T follicular helper cell (primary cell): ENCODE data around the gene MUC4.
"Not testable (repeated sequence)": the region's sequence is repeated elsewhere in the genome, so short reads cannot be mapped to it uniquely, and the experiment has no call there.

ENCODE experiments used
- DNase-seq: peaks from one replicate; pipeline ENCODE4 v3.0.0-alpha.2; 2020; ENCODE audit warnings: low read depth

Gene MUC4

GRCh38 chr3:195788711-195789581 is 22.8 kb downstream of the MUC4 start:
- no peak for DNase-seq

- not testable (repeated sequence) for DNase-seq
Measured at GRCh38 chr3:195785781-195786405, 25.8 kb downstream of the MUC4 start.

GRCh38 chr3:195784031-195784430 is 27.7 kb downstream of the MUC4 start:
- not testable (repeated sequence) for DNase-seq

GRCh38 chr3:195781236-195781635 is 30.5 kb downstream of the MUC4 start:
- not testable (repeated sequence) for DNase-seq

- no peak for DNase-seq
Measured at GRCh38 chr3:195777975-195778374, 33.8 kb downstream of the MUC4 start.

- no peak for DNase-seq
Measured at GRCh38 chr3:195774917-195775316, 36.8 kb downstream of the MUC4 start.

GRCh38 chr3:195773956-195774537 is 37.7 kb downstream of the MUC4 start:
- no peak for DNase-seq

GRCh38 chr3:195771646-195772300 is 40.0 kb downstream of the MUC4 start:
- no peak for DNase-seq

GRCh38 chr3:195770841-195771645 is 40.7 kb downstream of the MUC4 start:
- DNase-seq = not testable (repeated sequence)

GRCh38 chr3:195770081-195770840 is 41.5 kb downstream of the MUC4 start:
- DNase-seq = no peak

- DNase-seq = no peak
Measured at GRCh38 chr3:195769551-195769950, 42.2 kb downstream of the MUC4 start.

- no peak for DNase-seq
Measured at GRCh38 chr3:195768831-195769303, 42.9 kb downstream of the MUC4 start.

- DNase-seq = no peak
Measured at GRCh38 chr3:195768414-195768813, 43.3 kb downstream of the MUC4 start.

GRCh38 chr3:195767792-195768191 is 43.9 kb downstream of the MUC4 start:
- DNase-seq = no peak

- no peak for DNase-seq
Measured at GRCh38 chr3:195766671-195767070, 45.1 kb downstream of the MUC4 start.

- no peak for DNase-seq
Measured at GRCh38 chr3:195764961-195765706, 46.6 kb downstream of the MUC4 start.

GRCh38 chr3:195763843-195764825 is 47.6 kb downstream of the MUC4 start:
- no peak for DNase-seq

GRCh38 chr3:195763076-195763830 is 48.5 kb downstream of the MUC4 start:
- no peak for DNase-seq
